GM04503 (cell line): ENCODE results near the gene MLST8.

Experiments used
- DNase-seq: peaks from one replicate; pipeline ENCODE4 v3.0.0-alpha.2; 2012; ENCODE audit warnings: low read depth

The MLST8 gene

GRCh38 chr16:2173366-2173765 lies 31.9 kb upstream of the MLST8 start:
- DNase-seq, result no peak

- no peak for DNase-seq
These were observed 31.3 kb upstream of the MLST8 start for GRCh38 chr16:2173916-2174315.

DNA sequence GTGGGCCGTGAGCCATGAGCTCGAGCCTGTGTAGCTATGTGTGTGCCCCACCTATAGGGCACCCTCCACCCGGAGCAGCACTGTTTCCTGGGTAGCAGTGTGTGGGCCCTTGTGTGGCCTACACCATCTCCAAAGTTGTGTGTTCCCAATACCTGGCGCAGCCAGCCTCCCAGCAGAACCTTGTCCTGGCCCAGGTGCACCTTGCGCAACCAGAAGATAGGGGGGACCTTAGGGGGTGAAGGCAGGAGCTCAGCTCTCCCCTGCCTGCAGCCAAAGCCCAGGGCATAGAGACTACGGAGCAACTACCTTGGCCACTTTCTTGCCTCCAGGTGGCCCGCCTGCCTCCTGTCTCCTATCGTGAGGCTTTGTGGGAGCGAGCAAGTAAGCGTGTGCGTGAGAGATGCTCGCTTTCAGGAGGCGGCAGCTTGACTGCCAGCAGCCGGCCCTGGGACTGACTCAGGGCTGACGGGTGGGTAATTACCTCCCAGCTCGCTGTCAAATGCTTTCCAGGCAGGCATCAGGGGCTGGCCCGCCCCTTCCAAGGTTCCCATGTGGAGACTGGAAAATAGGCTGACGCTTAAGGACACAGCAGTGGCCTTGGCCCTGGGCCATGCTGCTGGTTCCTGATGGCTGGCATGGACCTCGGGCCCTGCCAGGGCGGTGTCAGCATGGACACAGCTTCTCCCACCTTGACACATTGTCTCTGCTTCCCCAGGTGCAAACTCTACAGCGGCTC lies 30.7 kb upstream of the MLST8 start:
- DNase-seq, result no peak

DNA sequence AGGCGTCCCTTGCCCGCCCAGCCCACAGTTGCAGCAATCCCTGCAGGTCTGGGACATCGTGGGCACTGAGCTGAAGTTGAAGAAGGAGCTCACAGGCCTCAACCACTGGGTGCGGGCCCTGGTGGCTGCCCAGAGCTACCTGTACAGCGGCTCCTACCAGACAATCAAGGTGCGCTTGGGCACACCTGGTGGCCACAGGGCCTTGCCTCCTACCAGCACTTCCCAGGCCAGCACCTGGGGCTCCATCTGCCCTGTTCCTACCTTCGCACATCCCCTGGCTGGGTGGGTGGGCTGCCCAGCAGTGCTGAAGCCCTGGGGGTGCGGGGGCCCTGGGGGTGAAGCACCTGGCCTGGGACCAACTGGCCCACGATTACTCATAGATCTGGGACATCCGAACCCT lies 29.8 kb upstream of the MLST8 start:
- no peak for DNase-seq

DNA sequence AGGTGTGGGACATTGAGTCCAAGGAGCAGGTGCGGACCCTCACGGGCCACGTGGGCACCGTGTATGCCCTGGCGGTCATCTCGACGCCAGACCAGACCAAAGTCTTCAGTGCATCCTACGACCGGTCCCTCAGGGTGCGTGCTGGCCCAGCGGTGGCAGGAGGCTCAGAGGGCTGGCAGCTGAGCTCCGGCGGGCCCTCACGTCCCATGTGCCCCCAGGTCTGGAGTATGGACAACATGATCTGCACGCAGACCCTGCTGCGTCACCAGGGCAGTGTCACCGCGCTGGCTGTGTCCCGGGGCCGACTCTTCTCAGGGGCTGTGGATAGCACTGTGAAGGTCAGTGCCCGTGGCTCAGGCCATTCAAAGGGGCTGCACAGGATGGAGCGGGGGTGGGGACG lies 29.2 kb upstream of the MLST8 start:
- no peak for DNase-seq

GRCh38 chr16:2177101-2177500 lies 28.2 kb upstream of the MLST8 start:
- no peak for DNase-seq

DNA sequence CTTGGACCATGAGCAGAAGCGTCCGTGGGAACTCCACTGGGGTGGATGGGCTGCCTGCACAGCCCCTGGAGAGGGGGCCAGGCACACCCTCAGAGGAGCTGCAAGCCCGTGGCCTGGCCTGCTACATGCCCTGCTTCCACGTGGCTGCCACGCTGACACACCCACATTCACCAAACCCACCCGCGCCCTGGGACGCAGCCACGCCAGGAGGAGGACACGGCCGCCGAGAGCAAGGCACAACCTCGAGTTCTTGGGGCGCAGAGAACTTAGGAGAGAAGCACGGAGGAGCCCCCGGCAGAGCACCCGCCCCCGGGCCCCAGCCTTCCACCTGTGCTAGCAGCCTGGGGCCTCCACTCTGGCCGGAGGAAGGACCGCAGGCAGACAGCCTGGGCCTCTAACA lies 27.7 kb upstream of the MLST8 start:
- DNase-seq, result no peak

DNA sequence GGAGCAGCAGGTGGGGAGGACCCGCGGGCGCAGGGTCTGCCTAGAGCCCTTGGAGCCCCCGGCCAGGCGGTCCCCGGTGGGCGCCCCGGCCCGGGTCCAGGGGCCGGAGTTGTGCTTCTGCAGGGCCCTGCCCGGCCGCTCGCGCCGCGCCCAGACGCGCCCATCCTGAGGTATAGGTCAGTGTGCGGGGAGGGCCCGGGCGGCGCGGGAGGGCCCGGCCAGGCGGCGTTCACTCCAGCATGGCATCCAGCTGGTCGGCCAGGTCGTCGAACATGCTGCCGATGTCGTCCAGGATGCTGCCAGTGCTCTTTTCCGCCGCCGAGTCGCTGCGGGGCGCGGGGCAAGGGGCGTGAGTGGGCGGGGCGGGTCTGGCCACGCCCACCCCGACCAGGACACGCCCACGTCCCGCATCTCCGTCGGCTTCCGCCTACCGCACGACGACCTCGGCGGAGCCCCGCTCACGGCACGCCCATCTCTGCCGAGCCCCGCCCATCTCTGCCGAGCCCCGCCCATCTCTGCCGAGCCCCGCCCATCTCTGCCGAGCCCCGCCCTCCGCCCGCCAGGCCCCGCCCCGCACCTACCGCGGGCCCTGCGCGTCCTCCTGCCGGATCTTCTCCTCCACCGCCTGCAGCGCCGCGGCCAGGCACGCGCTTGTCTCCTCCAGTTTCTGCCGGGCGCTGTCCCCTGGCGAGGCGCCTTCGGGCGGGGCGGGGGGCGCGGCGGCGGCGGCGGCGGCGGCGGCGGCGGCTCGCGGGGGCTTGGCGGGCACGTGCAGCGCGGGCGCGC lies 26.7 kb upstream of the MLST8 start:
- DNase-seq, result no peak

DNA sequence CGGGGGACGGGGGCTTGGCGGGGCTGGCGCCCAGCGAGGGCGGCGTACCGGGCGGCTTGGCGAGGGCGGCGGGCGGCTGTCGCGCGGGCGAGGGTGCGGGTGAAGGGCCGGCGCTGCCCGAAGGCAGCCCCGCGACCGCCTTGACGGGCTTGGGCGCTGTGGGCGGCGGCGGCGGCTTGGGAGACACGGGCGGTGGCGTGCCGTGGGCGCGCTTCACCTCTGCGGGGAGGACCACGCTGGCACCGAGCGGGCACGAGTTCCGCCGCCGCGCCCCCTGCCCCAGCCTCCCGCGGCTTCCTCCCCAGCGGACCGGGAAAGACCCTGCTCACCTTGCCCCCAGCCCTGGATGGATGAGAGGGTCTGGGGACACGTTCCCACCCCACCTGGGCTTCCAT lies 26.1 kb upstream of the MLST8 start:
- DNase-seq, result no peak

DNA sequence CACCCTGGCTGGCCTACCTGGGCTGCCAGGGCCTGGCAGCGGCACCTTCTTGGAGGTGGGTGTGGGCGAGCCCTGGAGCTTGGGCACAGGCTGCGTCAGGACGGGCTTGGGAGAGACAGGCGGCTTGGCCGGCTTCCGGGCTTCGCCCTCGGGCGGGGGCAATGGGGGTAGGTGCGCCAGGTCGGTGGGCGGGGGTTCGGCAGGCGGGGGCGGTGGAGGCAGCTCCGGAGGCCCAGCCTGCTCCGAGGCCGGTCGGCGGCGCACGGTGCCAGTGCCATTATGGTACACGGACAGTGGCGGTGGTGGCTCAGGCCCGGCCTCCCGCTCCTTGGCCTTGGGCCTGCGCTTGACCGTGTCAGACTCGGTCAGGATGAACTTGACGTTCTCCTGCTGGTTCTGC lies 25.7 kb upstream of the MLST8 start:
- DNase-seq, result no peak

- no peak for DNase-seq
These were observed 24.8 kb upstream of the MLST8 start for GRCh38 chr16:2180461-2180860.

GRCh38 chr16:2180962-2181923 lies 24.0 kb upstream of the MLST8 start:
- DNase-seq, result no peak

GRCh38 chr16:2181952-2182351 lies 23.3 kb upstream of the MLST8 start:
- DNase-seq, result no peak

- DNase-seq, result no peak
These were observed 21.6 kb upstream of the MLST8 start for GRCh38 chr16:2183671-2184070.

- no peak for DNase-seq
These were observed 20.9 kb upstream of the MLST8 start for GRCh38 chr16:2184346-2184745.

GRCh38 chr16:2184962-2185361 lies 20.3 kb upstream of the MLST8 start:
- DNase-seq, result no peak

DNA sequence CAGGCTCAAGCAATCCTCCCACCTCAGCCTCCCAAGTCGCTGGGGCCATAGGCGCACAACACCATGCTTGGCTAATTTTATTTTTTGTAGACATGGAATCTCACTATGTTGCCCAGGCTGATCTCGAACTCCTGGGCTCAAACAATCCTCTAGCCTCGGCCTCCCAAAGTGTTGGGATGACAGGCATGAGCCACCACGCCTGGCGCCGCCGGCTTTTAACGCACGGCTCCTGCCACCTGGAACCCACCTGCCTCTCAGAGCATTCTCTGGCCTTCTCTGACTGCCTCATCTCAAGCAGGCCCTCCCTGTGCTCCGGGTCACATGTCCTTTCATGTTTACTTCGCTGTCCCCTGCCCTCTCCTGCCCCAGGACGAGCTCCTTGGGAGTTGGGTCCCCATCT lies 19.2 kb upstream of the MLST8 start:
- DNase-seq, result no peak

- no peak for DNase-seq
These were observed 18.7 kb upstream of the MLST8 start for GRCh38 chr16:2186505-2186904.

DNA sequence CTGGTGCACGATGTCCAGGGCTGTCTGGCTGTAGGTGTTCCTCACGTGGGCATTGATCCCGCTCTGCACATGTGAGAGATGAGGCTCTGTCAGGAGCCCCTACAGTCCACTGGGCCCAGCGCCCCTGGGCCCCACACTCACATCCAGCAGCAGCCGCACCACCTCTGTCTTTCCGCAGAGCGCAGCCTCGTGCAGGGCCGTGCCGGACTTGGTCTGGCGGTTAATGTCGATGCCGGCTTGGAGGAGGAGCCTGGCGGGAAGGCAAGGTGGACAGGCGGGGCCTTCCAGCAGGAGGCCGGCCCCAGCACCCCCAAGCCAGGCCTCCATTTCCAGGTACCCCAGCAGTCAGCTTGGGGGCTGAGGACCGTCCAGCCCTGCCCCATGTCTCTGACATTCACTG lies 18.0 kb upstream of the MLST8 start:
- DNase-seq, result no peak

- no peak for DNase-seq
These were observed 16.9 kb upstream of the MLST8 start for GRCh38 chr16:2188395-2188794.

DNA sequence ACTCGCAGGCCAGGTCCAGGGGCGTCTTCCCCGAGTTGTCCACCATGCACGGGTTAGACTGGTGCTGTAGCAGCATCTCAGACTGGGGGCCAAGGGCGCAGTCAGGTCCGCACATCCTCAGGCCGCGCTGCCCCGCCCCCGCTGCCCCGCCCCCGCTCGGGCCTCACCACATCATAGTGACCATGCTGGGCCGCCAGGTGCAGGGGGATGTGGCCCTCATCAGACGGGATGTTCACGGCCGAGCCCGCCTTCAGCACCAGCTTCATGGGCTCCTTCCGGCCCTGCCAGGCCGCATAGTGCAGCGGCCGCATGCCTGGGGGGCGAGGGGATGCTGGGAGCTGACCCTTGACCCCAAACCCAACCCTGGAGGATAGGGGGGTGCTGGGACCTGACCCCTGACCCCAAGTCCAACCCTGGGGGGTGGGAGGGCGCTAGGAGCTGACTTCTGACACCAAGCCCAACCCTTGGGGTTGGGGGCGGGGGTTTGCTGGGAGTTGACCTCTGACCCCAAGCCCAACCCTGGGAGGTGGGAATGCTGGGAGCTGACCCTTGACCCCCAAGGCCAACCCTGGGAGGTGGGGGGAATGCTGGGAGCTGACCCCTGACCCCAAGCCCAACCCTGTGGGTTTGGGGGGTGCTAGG lies 15.9 kb upstream of the MLST8 start:
- no peak for DNase-seq

DNA sequence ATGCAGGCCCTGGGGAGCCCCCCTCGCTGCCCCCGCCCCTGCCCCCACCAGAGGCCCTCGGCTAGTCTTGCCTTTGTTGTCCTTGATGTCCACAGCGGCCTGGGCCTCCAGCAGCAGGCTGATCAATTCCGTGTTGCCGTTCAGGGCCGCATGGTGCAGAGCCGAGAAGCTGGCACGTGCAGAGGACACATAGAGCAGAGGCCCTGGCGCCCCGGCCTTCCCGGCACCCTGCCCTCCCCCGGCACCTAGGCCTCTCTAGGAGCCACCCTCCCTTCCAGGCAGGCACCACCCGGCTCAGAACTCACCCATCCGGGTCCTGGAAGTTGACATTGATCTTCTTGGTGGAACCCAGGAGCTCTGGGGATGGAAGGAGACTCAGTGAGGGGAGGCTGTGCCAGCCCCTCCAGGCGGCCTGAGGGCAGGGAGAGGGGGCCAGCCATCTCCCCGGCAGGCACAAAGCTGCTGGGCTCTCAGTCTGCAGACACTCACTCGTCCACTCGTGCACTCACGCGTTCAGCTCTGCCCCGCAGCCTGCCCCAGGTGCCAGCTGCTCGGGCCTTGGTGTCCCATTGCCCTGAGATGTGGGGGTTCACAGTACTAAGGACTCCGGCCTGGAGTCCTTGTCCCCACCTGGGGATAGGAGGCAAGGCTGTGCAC lies 15.1 kb upstream of the MLST8 start:
- no peak for DNase-seq
